OCI-M2 (cell line): ENCODE data around the gene THBS3.
"Not testable (repeated sequence)": the region's sequence is repeated elsewhere in the genome, so short reads cannot be mapped to it uniquely, and the experiment has no call there.

Experiments
- DNase-seq: peaks from one replicate; lab custom pipeline; 2025; ENCODE audit not compliant: unreplicated experiment; lab: John Stamatoyannopoulos, UW

The THBS3 gene

DNA sequence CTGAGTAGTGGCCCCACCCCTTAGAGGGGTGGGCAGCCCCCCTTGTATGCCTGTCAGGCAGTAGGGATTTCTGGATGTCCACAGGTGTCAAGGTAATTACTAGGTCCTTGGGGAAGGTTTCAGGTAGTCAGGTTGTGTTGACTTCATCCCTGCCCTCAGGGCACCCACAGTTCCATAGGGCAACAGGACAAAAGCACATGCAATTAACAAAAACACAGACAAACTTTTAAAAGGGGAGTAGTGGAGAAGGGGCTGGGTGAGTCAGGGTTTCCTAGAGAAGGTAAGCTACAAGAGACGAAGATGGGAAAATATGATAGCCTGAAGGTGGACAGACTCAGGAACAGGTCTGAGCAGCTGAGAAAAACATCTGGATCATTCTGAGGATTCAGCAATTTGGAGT, 48.7 kb downstream of the THBS3 start:
- DNase-seq = no peak

DNA sequence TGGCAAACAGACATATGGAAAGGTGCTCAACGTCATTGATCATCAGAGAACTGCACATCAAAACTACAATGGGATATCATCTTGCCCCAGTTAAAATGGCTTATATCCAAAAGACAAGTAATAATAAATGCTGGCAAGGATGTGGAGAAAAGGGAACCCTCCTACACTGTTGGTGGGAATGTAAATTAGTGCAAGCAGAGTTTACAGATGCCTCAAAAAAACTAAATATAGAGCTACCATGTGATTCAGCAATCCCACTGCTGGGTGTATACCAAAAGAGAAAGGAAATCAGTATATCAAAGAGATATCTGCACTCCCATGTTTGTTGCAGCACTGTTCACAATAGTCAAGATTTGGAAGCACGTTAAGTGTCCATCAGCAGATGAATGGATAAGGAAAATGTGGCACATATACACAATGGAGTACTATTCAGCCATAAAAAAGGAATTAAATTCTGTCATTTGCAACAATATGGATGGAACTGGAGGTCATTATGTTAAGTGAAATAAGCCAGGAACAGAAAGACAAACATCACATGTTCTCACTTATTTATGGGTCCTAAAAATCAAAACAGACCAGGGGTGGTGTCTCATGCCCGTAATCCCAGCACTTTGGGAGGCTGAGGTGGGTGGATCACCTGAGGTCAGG, 51.6 kb downstream of the THBS3 start:
- not testable (repeated sequence) for DNase-seq
